Glomerular endothelial cell (primary cell): ENCODE data around the gene LRP10. TPM values are rescaled to one million over a fixed set of nuclear protein-coding genes. Genes with fewer than 3 reads are reported as not detected.
"Not testable (repeated sequence)": the region's sequence is repeated elsewhere in the genome, so short reads cannot be mapped to it uniquely, and the experiment has no call there.

Source experiments
- DNase-seq: peaks from one replicate; pipeline ENCODE4 v3.0.0-alpha.2; 2011; ENCODE audit warnings: low read depth, low spot score; ENCODE audit errors: extremely low read depth
- total RNA-seq: library from RNA; depleted of rRNA; stranded (reverse); fragments of >200 nt; gene quantifications from 2 replicates; pipeline ENCODE4 v1.2.3, GENCODE V29; 2015

LRP10 gene
- total RNA-seq, 1 donor from 2014 or later = 187 TPM

GRCh38 chr14:22843123-22843925 is 28.2 kb upstream of the LRP10 start:
- no peak for DNase-seq

GRCh38 chr14:22844221-22845102 is 27.1 kb upstream of the LRP10 start:
- no peak for DNase-seq

GRCh38 chr14:22845103-22845394 is 26.5 kb upstream of the LRP10 start:
- DNase-seq = no peak

- DNase-seq = no peak
Measured at GRCh38 chr14:22845821-22846625, 25.5 kb upstream of the LRP10 start.

GRCh38 chr14:22846811-22847307 is 24.7 kb upstream of the LRP10 start:
- no peak for DNase-seq

GRCh38 chr14:22847661-22848341 is 23.7 kb upstream of the LRP10 start:
- DNase-seq = no peak

- no peak for DNase-seq
Measured at GRCh38 chr14:22848351-22849164, 23.0 kb upstream of the LRP10 start.

- no peak for DNase-seq
Measured at GRCh38 chr14:22849212-22849819, 22.2 kb upstream of the LRP10 start.

- no peak for DNase-seq
Measured at GRCh38 chr14:22850944-22851764, 20.4 kb upstream of the LRP10 start.

GRCh38 chr14:22852178-22852577 is 19.4 kb upstream of the LRP10 start:
- not testable (repeated sequence) for DNase-seq

GRCh38 chr14:22852599-22852939 is 19.0 kb upstream of the LRP10 start:
- no peak for DNase-seq

- no peak for DNase-seq
Measured at GRCh38 chr14:22852940-22853767, 18.4 kb upstream of the LRP10 start.

GRCh38 chr14:22854296-22854695 is 17.2 kb upstream of the LRP10 start:
- DNase-seq = not testable (repeated sequence)

GRCh38 chr14:22854963-22855724 is 16.4 kb upstream of the LRP10 start:
- DNase-seq = no peak

GRCh38 chr14:22856428-22856827 is 15.1 kb upstream of the LRP10 start:
- DNase-seq = no peak

GRCh38 chr14:22860377-22860776 is 11.2 kb upstream of the LRP10 start:
- DNase-seq = not testable (repeated sequence)

GRCh38 chr14:22861651-22862050 is 9.9 kb upstream of the LRP10 start:
- no peak for DNase-seq
